Measurements from ENCODE around the gene FAIM.

DNA sequence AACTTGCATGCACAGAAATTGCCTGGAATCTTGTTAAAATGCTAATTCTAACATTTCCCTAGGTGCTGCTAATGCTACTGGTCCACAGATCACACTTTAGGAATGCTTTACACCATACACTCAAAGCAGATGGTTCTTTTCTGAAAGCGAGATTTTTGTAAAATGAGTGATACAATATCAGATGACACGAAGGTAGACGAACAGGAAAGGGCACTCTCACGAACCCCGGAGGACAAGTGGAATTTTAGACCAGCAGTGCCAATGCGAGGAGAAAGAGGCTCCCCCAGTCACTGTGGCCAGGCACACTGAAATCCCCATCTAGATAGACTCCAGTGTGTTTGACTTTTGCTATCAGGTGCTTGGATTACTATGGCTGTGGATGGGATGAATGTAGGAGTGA lies 21.0 kb downstream of the FAIM start:
- TF ChIP-seq, protein P1, sequence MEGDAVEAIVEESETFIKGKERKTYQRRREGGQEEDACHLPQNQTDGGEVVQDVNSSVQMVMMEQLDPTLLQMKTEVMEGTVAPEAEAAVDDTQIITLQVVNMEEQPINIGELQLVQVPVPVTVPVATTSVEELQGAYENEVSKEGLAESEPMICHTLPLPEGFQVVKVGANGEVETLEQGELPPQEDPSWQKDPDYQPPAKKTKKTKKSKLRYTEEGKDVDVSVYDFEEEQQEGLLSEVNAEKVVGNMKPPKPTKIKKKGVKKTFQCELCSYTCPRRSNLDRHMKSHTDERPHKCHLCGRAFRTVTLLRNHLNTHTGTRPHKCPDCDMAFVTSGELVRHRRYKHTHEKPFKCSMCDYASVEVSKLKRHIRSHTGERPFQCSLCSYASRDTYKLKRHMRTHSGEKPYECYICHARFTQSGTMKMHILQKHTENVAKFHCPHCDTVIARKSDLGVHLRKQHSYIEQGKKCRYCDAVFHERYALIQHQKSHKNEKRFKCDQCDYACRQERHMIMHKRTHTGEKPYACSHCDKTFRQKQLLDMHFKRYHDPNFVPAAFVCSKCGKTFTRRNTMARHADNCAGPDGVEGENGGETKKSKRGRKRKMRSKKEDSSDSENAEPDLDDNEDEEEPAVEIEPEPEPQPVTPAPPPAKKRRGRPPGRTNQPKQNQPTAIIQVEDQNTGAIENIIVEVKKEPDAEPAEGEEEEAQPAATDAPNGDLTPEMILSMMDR (IDR thresholded peaks at IDR 0.05) = no peak
- no peak for TF ChIP-seq POLR2A (IDR thresholded peaks at IDR 0.05)

All from ovary (tissue), 3 donors.